ENCODE results near the gene MOB2.

The MOB2 gene

DNA sequence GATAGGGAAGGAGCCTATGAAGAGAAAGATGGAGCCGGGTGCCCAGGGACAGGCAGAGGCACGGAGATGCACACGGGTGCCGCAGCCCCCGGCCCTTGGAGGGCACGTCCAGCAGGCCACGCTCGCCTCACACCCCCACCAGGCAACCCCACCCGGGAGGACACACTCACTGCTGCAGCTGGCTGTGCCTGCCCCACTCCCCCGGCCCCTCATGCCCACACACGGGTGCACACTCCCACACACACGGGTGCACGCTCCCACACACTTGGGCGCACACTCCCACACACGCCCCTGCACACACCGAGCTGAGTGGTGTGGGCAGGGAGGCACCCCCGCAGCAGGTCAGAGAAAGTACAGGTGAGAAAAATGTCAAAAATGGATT is 1.1 kb downstream of the MOB2 start:
- TF ChIP-seq ZFP30 (CRISPR knock-in tag; IDR thresholded peaks at IDR 0.05), result no peak
- no peak for TF ChIP-seq ZFP3 (CRISPR knock-in tag; IDR thresholded peaks at IDR 0.05)
- no peak for TF ChIP-seq PPARA (CRISPR knock-in tag; IDR thresholded peaks at IDR 0.05; ENCODE audit: borderline replicate concordance)
- TF ChIP-seq ARNTL (CRISPR knock-in tag; IDR thresholded peaks at IDR 0.05; ENCODE audit: borderline replicate concordance, low read depth), result no peak
- TF ChIP-seq, protein P1, sequence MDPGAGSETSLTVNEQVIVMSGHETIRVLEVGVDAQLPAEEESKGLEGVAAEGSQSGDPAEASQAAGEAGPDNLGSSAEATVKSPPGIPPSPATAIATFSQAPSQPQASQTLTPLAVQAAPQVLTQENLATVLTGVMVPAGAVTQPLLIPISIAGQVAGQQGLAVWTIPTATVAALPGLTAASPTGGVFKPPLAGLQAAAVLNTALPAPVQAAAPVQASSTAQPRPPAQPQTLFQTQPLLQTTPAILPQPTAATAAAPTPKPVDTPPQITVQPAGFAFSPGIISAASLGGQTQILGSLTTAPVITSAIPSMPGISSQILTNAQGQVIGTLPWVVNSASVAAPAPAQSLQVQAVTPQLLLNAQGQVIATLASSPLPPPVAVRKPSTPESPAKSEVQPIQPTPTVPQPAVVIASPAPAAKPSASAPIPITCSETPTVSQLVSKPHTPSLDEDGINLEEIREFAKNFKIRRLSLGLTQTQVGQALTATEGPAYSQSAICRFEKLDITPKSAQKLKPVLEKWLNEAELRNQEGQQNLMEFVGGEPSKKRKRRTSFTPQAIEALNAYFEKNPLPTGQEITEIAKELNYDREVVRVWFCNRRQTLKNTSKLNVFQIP (CRISPR knock-in tag; IDR thresholded peaks at IDR 0.05; ENCODE audit: borderline replicate concordance, low read depth), result no peak
- TF ChIP-seq, protein P2, sequence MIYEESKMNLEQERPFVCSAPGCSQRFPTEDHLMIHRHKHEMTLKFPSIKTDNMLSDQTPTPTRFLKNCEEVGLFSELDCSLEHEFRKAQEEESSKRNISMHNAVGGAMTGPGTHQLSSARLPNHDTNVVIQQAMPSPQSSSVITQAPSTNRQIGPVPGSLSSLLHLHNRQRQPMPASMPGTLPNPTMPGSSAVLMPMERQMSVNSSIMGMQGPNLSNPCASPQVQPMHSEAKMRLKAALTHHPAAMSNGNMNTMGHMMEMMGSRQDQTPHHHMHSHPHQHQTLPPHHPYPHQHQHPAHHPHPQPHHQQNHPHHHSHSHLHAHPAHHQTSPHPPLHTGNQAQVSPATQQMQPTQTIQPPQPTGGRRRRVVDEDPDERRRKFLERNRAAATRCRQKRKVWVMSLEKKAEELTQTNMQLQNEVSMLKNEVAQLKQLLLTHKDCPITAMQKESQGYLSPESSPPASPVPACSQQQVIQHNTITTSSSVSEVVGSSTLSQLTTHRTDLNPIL (CRISPR knock-in tag; IDR thresholded peaks at IDR 0.05; ENCODE audit: low read depth), result no peak
- TF ChIP-seq GLIS3 (CRISPR knock-in tag; IDR thresholded peaks at IDR 0.05), result no peak
- TF ChIP-seq ZNF70 (CRISPR knock-in tag; IDR thresholded peaks at IDR 0.05), result no peak
- TF ChIP-seq BACH2 (CRISPR knock-in tag; IDR thresholded peaks at IDR 0.05; ENCODE audit: borderline replicate concordance), result no peak
- TF ChIP-seq CSDC2 (CRISPR knock-in tag; IDR thresholded peaks at IDR 0.05), result no peak
- no peak for TF ChIP-seq ZNF8 (CRISPR knock-in tag; IDR thresholded peaks at IDR 0.05)
- TF ChIP-seq RARB (CRISPR knock-in tag; IDR thresholded peaks at IDR 0.05), result no peak
- TF ChIP-seq OSR1 (CRISPR knock-in tag; IDR thresholded peaks at IDR 0.05), result no peak
- TF ChIP-seq TOX (CRISPR knock-in tag; IDR thresholded peaks at IDR 0.05; ENCODE audit: borderline replicate concordance), result no peak
- no peak for ATAC-seq

DNA sequence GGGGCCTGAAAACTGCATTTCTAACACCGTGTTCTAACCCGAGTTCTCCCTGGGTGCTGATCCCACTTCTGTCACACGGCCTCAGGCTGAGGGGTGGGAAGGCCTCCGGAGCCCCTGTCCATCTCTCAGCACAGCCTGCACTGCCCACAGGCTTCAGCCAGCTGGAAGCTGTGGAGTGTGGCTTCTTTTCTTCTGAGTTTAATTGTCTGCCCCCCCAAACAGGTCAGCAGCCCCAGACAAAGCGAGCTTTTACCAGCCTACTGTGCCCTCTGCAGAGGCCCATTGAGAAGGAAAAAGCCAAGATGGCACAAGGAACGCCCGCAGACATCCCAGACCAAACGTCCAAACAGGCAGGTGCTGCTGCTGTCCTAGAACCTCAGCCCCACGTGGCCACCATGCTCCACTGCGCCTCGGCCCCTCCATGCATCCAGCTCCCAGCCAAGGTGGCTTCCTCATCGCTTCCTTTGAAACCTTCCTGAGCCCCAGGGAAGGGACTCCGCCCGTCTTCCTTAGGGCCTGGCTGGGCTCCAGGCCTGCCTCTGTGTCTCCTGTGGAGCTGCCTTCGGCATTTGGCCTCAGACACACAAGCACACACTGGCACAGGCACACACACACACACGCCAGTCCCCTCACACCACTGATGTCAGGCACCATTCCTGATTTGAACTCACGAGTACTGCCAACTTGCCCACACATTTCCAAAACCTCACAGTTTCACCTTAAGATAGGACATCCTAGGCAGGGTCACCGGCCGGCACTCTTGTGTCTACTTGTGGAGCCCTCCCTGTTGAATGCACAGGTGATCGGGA is 1.7 kb downstream of the MOB2 start:
- ATAC-seq, result no peak

DNA sequence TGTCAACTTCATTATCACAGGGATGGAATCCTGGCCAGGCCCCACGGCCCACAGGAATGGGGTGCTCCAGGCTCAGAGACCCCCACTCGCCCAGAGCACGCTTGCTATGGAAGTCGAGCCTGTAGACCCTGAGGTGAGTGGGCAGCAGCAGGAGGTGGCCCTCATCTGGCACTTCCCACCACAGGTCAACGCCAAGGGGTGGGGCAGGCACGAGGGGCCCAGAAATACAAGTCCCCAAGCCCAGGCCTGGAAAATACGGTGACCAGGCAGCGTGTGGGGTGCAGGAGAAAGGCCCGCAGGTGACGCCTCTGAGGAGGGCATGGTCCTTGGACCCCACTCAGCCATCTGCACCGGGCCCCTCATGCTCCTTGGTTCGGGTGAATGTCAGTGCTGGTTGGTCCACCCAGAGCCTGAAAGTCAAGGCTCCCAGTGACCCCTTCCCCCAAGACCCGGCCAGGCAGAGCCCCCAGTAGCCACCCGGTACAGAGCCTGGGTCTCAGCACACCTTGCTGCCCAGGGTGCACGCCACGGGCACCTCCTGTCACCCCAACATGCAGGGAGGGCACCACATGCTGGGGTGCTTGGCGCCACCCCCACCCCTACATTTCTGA is 2.4 kb downstream of the MOB2 start:
- no peak for ATAC-seq
- TF ChIP-seq BACH2 (CRISPR knock-in tag; IDR thresholded peaks at IDR 0.05; ENCODE audit: borderline replicate concordance) (no peak), ZFP30 (CRISPR knock-in tag; IDR thresholded peaks at IDR 0.05) (no peak), ZNF565 (CRISPR knock-in tag; conservative IDR thresholded peaks at IDR 0.05; ENCODE audit: low read depth) (no peak), OSR1 (CRISPR knock-in tag; IDR thresholded peaks at IDR 0.05) (no peak), ZNF8 (CRISPR knock-in tag; IDR thresholded peaks at IDR 0.05) (no peak), ZC3H10 (CRISPR knock-in tag; IDR thresholded peaks at IDR 0.05) (no peak), SNAI2 (CRISPR knock-in tag; IDR thresholded peaks at IDR 0.05) (no peak), PPARA (CRISPR knock-in tag; IDR thresholded peaks at IDR 0.05; ENCODE audit: borderline replicate concordance) (no peak), TCF4 (CRISPR knock-in tag; IDR thresholded peaks at IDR 0.05; ENCODE audit: borderline replicate concordance) (no peak), ZNF70 (CRISPR knock-in tag; IDR thresholded peaks at IDR 0.05) (no peak), GLIS3 (CRISPR knock-in tag; IDR thresholded peaks at IDR 0.05) (no peak), RARB (CRISPR knock-in tag; IDR thresholded peaks at IDR 0.05) (no peak)
- TF ChIP-seq, protein P3, sequence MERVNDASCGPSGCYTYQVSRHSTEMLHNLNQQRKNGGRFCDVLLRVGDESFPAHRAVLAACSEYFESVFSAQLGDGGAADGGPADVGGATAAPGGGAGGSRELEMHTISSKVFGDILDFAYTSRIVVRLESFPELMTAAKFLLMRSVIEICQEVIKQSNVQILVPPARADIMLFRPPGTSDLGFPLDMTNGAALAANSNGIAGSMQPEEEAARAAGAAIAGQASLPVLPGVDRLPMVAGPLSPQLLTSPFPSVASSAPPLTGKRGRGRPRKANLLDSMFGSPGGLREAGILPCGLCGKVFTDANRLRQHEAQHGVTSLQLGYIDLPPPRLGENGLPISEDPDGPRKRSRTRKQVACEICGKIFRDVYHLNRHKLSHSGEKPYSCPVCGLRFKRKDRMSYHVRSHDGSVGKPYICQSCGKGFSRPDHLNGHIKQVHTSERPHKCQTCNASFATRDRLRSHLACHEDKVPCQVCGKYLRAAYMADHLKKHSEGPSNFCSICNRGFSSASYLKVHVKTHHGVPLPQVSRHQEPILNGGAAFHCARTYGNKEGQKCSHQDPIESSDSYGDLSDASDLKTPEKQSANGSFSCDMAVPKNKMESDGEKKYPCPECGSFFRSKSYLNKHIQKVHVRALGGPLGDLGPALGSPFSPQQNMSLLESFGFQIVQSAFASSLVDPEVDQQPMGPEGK (CRISPR knock-in tag; IDR thresholded peaks at IDR 0.05; ENCODE audit: borderline replicate concordance), result no peak
- TF ChIP-seq, protein P1 (CRISPR knock-in tag; IDR thresholded peaks at IDR 0.05; ENCODE audit: borderline replicate concordance, low read depth), result no peak

More for the DNA sequence above, 1.7 kb downstream of the MOB2 start:
- TF ChIP-seq, protein P4, sequence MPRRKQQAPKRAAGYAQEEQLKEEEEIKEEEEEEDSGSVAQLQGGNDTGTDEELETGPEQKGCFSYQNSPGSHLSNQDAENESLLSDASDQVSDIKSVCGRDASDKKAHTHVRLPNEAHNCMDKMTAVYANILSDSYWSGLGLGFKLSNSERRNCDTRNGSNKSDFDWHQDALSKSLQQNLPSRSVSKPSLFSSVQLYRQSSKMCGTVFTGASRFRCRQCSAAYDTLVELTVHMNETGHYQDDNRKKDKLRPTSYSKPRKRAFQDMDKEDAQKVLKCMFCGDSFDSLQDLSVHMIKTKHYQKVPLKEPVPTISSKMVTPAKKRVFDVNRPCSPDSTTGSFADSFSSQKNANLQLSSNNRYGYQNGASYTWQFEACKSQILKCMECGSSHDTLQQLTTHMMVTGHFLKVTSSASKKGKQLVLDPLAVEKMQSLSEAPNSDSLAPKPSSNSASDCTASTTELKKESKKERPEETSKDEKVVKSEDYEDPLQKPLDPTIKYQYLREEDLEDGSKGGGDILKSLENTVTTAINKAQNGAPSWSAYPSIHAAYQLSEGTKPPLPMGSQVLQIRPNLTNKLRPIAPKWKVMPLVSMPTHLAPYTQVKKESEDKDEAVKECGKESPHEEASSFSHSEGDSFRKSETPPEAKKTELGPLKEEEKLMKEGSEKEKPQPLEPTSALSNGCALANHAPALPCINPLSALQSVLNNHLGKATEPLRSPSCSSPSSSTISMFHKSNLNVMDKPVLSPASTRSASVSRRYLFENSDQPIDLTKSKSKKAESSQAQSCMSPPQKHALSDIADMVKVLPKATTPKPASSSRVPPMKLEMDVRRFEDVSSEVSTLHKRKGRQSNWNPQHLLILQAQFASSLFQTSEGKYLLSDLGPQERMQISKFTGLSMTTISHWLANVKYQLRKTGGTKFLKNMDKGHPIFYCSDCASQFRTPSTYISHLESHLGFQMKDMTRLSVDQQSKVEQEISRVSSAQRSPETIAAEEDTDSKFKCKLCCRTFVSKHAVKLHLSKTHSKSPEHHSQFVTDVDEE (CRISPR knock-in tag; IDR thresholded peaks at IDR 0.05), result no peak
- TF ChIP-seq ZFP3 (CRISPR knock-in tag; IDR thresholded peaks at IDR 0.05), result no peak
- no peak for TF ChIP-seq SNAI2 (CRISPR knock-in tag; IDR thresholded peaks at IDR 0.05)
- no peak for TF ChIP-seq BACH2 (CRISPR knock-in tag; IDR thresholded peaks at IDR 0.05; ENCODE audit: borderline replicate concordance)
- TF ChIP-seq PPARA (CRISPR knock-in tag; IDR thresholded peaks at IDR 0.05; ENCODE audit: borderline replicate concordance), result no peak
- TF ChIP-seq ZNF8 (CRISPR knock-in tag; IDR thresholded peaks at IDR 0.05), result no peak
- TF ChIP-seq ZNF70 (CRISPR knock-in tag; IDR thresholded peaks at IDR 0.05), result no peak
- no peak for TF ChIP-seq ZNF565 (CRISPR knock-in tag; conservative IDR thresholded peaks at IDR 0.05; ENCODE audit: low read depth)
- TF ChIP-seq ZFP30 (CRISPR knock-in tag; IDR thresholded peaks at IDR 0.05), result no peak
- TF ChIP-seq, protein P5, sequence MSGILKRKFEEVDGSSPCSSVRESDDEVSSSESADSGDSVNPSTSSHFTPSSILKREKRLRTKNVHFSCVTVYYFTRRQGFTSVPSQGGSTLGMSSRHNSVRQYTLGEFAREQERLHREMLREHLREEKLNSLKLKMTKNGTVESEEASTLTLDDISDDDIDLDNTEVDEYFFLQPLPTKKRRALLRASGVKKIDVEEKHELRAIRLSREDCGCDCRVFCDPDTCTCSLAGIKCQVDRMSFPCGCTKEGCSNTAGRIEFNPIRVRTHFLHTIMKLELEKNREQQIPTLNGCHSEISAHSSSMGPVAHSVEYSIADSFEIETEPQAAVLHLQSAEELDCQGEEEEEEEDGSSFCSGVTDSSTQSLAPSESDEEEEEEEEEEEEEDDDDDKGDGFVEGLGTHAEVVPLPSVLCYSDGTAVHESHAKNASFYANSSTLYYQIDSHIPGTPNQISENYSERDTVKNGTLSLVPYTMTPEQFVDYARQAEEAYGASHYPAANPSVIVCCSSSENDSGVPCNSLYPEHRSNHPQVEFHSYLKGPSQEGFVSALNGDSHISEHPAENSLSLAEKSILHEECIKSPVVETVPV (CRISPR knock-in tag; IDR thresholded peaks at IDR 0.05), result no peak
- TF ChIP-seq ESRRG (CRISPR knock-in tag; IDR thresholded peaks at IDR 0.05), result no peak
- TF ChIP-seq RARB (CRISPR knock-in tag; IDR thresholded peaks at IDR 0.05), result no peak
- TF ChIP-seq TCF4 (CRISPR knock-in tag; IDR thresholded peaks at IDR 0.05; ENCODE audit: borderline replicate concordance), result no peak
- no peak for TF ChIP-seq ISL1 (CRISPR knock-in tag; IDR thresholded peaks at IDR 0.05)
- no peak for TF ChIP-seq GLIS3 (CRISPR knock-in tag; IDR thresholded peaks at IDR 0.05)
